Measurements from ENCODE around the gene LRFN5.
"Not testable (repeated sequence)": the region's sequence is repeated elsewhere in the genome, so short reads cannot be mapped to it uniquely, and the experiment has no call there.

Gene LRFN5

DNA sequence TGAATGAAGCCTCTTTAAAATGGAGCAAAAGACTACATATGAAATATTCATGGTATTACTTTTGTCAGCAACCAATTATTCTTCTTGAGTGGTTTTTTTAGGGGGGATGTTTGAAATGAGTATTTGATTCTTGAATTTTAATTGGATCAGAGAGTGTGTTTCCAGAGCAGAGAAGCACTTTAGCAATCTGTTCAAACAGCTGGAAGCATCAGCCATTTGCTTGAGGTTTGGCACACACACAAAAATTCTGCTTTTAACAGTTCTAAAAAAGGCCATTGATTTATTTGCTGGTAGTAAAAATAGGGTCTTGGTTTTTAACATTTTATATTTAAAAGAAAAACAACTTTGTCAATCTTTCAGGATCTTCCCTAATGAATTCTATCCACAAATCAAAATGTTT lies 292.7 kb downstream of the LRFN5 start:
- DNase-seq (ENCODE audit: low read depth), result no peak

DNA sequence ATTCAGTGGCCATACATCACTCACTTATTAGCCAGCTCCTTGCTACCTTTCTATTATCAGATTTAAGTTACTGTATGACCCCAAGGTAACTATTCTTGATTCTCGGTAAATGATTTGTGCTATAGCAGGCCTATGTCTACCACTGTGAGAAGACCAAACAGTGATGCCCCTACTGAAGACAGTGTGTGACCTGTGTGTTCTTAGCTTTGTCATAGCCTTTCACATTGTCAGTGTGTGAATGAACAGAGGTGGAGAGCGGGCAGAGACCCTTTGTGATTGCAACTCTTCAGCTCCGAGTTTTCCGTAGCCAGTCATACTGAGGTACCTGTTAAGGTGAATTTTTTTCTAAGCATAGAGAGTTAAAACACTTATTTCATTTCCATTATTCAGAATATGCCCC lies 294.0 kb downstream of the LRFN5 start:
- no peak for DNase-seq (ENCODE audit: low read depth)

DNA sequence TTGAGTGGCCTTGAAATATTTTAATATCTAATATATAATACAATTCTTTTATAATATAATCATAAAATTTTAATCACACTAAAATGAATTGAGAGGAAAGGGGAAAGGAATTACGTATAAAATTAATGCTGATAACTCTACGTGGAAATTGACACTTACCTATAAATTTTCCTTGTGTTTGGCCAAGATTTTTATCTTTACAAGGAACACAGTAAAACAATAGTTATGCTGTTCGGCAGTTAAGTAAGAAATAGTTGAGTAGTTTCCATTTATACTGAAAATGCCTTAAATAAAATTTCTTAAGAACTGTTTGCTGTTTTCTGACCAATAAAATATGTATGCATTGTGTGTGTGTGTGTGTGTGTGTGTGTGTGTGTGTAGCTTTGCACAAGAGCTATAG lies 294.4 kb downstream of the LRFN5 start:
- no peak for DNase-seq (ENCODE audit: low read depth)

DNA sequence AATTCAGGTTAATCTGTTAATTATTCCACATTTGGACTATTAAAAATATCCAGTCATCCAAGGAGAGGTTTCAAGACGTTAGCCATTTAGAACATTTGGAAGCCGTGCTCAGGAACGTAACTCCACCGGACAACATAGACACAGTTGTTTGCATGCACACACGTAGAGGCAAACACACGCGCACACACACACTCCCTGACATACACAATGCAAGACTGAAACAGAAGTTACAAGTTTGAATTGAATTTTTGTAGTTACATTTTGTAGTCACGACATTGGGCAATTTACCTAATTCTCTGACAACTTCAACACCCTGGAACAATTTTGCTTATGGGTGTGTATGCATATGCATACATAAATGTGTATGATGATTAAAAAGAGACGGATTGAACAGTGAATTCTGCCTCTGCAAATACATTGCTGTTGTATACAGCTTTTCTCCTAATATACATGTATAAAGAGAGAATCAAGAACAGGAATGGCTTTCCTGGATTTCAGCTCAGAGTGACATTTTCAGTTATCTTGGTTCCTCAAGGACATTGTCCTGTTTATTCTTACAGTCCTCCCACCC lies 298.8 kb downstream of the LRFN5 start:
- DNase-seq (ENCODE audit: low read depth), result no peak

DNA sequence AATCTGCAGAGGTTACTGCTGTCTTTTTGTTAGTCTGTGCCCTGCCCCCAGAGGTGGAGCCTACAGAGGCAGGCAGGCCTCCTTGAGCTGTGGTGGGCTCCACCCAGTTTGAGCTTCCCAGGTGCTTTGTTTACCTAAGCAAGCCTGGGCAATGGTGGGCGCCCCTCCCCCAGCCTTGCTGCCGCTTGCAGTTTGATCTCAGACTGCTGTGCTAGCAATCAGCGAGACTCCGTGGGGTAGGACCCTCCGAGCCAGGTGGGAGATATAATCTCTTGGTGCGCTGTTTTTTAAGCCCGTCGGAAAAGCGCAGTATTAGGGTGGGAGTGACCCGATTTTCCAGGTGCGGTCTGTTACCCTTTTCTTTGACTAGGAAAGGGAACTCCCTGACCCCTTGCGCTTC lies 304.5 kb downstream of the LRFN5 start:
- DNase-seq (ENCODE audit: low read depth), result not testable (repeated sequence)

DNA sequence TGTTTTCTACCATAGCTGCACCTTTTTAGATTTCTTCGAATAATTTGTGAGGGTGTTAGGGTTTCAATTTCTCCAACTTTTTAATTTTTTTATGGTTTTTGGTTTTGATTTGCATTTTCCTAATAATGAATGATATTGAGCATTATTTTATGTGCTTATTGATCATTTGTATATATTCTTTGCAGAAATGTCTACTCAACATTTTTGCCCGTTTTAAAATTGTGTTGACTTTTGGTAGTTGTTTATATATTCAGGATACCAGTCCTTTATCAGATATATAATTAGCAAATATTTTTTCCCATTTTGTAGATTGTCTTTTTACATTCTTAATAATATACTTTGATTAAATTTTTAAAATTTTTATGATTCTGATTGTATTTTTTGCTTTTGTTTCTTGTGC lies 306.7 kb downstream of the LRFN5 start:
- no peak for DNase-seq (ENCODE audit: low read depth)

DNA sequence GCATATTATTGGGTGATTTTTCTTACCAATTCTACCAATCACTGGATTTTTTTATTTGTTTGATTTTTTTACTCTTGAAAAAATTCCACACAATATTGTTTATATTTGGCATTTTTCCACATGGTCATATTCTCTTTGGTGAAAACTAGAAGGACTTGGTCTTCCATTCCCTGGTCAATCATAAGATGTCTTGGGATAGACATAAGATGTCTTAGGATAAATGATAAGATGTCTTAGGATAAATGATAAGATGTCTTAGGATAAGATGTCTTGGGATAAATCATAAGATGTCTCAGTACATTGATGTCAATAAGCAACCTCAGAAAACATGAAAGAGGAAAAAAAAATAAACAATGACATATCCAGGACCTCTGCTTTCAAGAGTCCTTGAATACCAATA lies 309.1 kb downstream of the LRFN5 start:
- DNase-seq (ENCODE audit: low read depth), result no peak

DNA sequence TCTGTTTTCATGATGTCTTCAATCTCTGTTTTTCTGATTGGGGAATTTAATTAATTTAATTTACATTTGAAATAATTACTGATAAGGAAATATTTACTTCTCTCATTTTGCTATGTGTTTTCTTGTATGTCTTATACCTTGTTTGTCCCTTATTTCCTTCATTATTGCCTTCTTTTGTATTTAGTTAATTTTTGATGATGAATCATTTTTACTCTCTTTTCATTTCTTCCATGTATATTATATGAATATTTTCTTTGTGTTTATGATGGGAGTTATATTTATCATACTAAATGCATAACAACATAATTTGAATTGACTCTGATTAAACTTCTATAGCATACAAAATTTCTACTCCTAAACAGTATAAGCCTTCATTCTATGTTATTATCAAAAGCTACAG lies 309.6 kb downstream of the LRFN5 start:
- DNase-seq (ENCODE audit: low read depth), result no peak

DNA sequence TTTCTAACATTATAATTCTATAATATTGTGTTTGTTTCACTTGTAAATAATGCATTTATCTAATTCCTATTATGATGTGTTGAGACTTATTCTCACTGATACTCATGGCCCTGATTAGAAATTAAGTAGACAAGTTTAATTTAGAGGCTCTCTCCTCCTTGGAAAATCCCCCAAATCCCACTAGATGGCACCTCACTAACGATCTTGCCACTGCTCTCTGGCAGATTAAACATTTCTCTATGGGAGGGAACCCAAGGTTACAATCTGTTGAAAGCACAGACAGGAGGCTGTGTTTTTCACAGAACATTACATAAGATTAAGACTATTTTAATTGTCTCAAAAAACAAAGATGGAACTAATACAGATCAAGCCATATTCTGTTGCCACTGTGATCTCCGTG lies 318.7 kb downstream of the LRFN5 start:
- no peak for DNase-seq (ENCODE audit: low read depth)

DNA sequence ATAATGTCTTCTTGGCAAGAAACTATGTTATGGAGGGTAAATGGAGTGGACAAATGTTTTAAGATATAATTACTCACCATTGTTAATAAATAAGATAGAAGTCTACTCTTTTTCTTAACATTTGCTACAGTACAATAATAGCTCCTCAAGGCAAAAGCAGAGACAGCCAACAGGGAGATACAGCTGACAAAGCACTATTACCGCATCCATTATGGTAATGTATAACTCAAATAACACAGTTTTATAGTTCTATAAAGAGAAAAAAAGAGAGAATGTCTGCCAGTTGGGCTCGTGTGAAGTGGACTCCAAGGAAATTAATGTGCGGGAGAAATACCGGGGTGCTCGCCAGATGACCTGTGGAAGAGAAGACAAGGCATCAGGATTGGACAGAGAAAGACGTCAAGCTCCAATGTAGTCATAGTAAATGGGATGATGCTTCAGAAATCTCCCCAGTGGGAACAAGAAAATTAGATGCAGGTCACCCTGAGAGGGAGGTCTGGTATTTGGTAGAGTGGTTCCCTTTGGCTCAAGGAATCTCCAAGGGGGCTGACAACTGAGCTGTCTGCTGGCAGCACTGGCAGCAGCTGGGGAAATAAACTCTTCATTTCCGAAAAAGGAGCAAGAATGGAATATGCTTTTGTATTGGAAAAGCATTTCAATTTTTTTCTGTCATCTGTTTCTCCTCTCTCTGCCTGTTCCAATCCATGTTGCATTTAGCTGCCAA lies 343.9 kb downstream of the LRFN5 start:
- no peak for DNase-seq (ENCODE audit: low read depth)

Data from activated T-cell treated with anti-CD3 and anti-CD28 coated beads for 24 hours (primary cell).